ENCODE data around the gene AUTS2.

DNA sequence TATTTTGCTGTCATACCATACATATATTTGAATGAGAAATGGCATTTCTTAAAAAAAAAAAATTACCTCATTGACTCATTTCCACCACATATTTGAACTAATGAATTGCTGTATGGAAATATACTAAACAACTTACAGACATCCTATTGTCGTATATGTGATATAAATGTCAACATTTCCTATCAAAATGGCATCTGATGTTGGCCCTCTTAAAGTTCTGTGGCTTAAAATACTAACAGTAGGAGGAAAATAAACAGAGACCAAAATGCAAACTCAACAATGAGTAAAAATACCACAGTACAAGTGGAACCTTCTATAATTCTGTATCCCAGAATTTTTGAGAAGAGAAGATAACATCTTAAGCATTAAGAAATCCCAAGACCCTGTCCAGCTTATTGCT lies 1128.0 kb downstream of the AUTS2 start:
- TF ChIP-seq, protein P1, sequence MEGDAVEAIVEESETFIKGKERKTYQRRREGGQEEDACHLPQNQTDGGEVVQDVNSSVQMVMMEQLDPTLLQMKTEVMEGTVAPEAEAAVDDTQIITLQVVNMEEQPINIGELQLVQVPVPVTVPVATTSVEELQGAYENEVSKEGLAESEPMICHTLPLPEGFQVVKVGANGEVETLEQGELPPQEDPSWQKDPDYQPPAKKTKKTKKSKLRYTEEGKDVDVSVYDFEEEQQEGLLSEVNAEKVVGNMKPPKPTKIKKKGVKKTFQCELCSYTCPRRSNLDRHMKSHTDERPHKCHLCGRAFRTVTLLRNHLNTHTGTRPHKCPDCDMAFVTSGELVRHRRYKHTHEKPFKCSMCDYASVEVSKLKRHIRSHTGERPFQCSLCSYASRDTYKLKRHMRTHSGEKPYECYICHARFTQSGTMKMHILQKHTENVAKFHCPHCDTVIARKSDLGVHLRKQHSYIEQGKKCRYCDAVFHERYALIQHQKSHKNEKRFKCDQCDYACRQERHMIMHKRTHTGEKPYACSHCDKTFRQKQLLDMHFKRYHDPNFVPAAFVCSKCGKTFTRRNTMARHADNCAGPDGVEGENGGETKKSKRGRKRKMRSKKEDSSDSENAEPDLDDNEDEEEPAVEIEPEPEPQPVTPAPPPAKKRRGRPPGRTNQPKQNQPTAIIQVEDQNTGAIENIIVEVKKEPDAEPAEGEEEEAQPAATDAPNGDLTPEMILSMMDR (IDR thresholded peaks at IDR 0.05; ENCODE audit: control extremely low read depth in 1 of 3, insufficient read depth in 1 of 3, low read depth in 1 of 3, low read length in 3 of 3) = no peak
- TF ChIP-seq POLR2AphosphoS5 (IDR thresholded peaks at IDR 0.05; ENCODE audit: low read depth, low read length) = no peak
- no peak for TF ChIP-seq JUND (IDR thresholded peaks at IDR 0.05; ENCODE audit: low read length)
- TF ChIP-seq, protein P2, sequence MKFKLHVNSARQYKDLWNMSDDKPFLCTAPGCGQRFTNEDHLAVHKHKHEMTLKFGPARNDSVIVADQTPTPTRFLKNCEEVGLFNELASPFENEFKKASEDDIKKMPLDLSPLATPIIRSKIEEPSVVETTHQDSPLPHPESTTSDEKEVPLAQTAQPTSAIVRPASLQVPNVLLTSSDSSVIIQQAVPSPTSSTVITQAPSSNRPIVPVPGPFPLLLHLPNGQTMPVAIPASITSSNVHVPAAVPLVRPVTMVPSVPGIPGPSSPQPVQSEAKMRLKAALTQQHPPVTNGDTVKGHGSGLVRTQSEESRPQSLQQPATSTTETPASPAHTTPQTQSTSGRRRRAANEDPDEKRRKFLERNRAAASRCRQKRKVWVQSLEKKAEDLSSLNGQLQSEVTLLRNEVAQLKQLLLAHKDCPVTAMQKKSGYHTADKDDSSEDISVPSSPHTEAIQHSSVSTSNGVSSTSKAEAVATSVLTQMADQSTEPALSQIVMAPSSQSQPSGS (IDR thresholded peaks at IDR 0.05; ENCODE audit: low read length) = no peak
- TF ChIP-seq EP300 (IDR thresholded peaks at IDR 0.05; ENCODE audit: borderline replicate concordance in 1 of 2, low read depth in 2 of 2, low read length in 2 of 2) = no peak
- no peak for TF ChIP-seq EZH2 (IDR thresholded peaks at IDR 0.05; ENCODE audit: low read depth, low read length, severe bottlenecking)
- TF ChIP-seq, protein P3, sequence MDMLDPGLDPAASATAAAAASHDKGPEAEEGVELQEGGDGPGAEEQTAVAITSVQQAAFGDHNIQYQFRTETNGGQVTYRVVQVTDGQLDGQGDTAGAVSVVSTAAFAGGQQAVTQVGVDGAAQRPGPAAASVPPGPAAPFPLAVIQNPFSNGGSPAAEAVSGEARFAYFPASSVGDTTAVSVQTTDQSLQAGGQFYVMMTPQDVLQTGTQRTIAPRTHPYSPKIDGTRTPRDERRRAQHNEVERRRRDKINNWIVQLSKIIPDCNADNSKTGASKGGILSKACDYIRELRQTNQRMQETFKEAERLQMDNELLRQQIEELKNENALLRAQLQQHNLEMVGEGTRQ (IDR thresholded peaks at IDR 0.05; ENCODE audit: low read length) = no peak
- no peak for TF ChIP-seq POLR2A (IDR thresholded peaks at IDR 0.05; ENCODE audit: control extremely low read depth in 1 of 2, low read depth in 2 of 2, low read length in 2 of 2)
- TF ChIP-seq CTBP2 (IDR thresholded peaks at IDR 0.05; ENCODE audit: borderline replicate concordance, insufficient read depth, insufficient read length, low read length) = no peak
- no peak for TF ChIP-seq SRF (IDR thresholded peaks at IDR 0.05; ENCODE audit: low read depth, low read length)
